ENCODE measurements around the gene MYBPC1.

The MYBPC1 gene

GRCh38 chr12:101686176-101686575 is 91.4 kb downstream of the MYBPC1 start:
- H3K9me3 ChIP-seq (ENCODE audit: control insufficient read depth, insufficient read depth, low read depth, low read length): no peaks in the 10 kb centered on the region
- CTCF ChIA-PET: interaction anchor here (0.7 kb wide), 1 partner anchor 19 kb away, joined by 3 read pairs; no protein-coding TSS in a partner anchor
- no peaks in the 10 kb centered on the region for H3K36me3 ChIP-seq (ENCODE audit: control insufficient read depth in 2 of 2, insufficient read depth in 1 of 2, low read length in 2 of 2)
- H3K4me1 ChIP-seq (ENCODE audit: control insufficient read depth, insufficient read depth, low read length): no peaks in the 10 kb centered on the region
- H3K27ac ChIP-seq (ENCODE audit: extremely low read depth, low read depth, low read length): no peak overlapping the region
- POLR2A ChIA-PET: no interaction called here
- TF ChIP-seq ZNF404 (tag by site-specific recombination; IDR thresholded peaks at IDR 0.05): no peak
- TF ChIP-seq ZNF426 (tag by site-specific recombination; IDR thresholded peaks at IDR 0.05): no peak
- TF ChIP-seq ZNF629 (tag by site-specific recombination; IDR thresholded peaks at IDR 0.05): no peak
- TF ChIP-seq MYNN (tag by site-specific recombination; IDR thresholded peaks at IDR 0.05; ENCODE audit: borderline replicate concordance): no peak
- TF ChIP-seq, protein P1, sequence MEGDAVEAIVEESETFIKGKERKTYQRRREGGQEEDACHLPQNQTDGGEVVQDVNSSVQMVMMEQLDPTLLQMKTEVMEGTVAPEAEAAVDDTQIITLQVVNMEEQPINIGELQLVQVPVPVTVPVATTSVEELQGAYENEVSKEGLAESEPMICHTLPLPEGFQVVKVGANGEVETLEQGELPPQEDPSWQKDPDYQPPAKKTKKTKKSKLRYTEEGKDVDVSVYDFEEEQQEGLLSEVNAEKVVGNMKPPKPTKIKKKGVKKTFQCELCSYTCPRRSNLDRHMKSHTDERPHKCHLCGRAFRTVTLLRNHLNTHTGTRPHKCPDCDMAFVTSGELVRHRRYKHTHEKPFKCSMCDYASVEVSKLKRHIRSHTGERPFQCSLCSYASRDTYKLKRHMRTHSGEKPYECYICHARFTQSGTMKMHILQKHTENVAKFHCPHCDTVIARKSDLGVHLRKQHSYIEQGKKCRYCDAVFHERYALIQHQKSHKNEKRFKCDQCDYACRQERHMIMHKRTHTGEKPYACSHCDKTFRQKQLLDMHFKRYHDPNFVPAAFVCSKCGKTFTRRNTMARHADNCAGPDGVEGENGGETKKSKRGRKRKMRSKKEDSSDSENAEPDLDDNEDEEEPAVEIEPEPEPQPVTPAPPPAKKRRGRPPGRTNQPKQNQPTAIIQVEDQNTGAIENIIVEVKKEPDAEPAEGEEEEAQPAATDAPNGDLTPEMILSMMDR (tag by site-specific recombination; IDR thresholded peaks at IDR 0.05): no peak
- TF ChIP-seq ZNF843 (tag by site-specific recombination; IDR thresholded peaks at IDR 0.05): no peak
- no peak for TF ChIP-seq ZNF423 (tag by site-specific recombination; IDR thresholded peaks at IDR 0.05)
- TF ChIP-seq ZNF114 (tag by site-specific recombination; IDR thresholded peaks at IDR 0.05): no peak
- TF ChIP-seq PATZ1 (tag by site-specific recombination; IDR thresholded peaks at IDR 0.05): no peak
- TF ChIP-seq, protein P2, sequence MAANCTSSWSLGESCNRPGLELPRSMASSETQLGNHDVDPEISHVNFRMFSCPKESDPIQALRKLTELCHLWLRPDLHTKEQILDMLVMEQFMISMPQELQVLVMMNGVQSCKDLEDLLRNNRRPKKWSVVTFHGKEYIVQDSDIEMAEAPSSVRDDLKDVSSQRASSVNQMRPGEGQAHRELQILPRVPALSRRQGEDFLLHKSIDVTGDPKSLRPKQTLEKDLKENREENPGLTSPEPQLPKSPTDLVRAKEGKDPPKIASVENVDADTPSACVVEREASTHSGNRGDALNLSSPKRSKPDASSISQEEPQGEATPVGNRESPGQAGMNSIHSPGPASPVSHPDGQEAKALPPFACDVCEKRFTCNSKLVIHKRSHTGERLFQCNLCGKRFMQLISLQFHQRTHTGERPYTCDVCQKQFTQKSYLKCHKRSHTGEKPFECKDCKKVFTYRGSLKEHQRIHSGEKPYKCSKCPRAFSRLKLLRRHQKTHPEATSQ (tag by site-specific recombination; IDR thresholded peaks at IDR 0.05): no peak
- no peak for TF ChIP-seq ZNF302 (tag by site-specific recombination; IDR thresholded peaks at IDR 0.05; ENCODE audit: low read depth)
- TF ChIP-seq ZBTB10 (tag by site-specific recombination; IDR thresholded peaks at IDR 0.05): no peak
- TF ChIP-seq ZSCAN16 (tag by site-specific recombination; IDR thresholded peaks at IDR 0.05): no peak
- TF ChIP-seq ZXDB (tag by site-specific recombination; IDR thresholded peaks at IDR 0.05): no peak
- no peak for TF ChIP-seq SP2 (tag by site-specific recombination; IDR thresholded peaks at IDR 0.05)
- TF ChIP-seq YY2 (tag by site-specific recombination; IDR thresholded peaks at IDR 0.05): no peak
- H3K4me3 ChIP-seq (ENCODE audit: low read depth, low read length): no peak overlapping the region

DNA sequence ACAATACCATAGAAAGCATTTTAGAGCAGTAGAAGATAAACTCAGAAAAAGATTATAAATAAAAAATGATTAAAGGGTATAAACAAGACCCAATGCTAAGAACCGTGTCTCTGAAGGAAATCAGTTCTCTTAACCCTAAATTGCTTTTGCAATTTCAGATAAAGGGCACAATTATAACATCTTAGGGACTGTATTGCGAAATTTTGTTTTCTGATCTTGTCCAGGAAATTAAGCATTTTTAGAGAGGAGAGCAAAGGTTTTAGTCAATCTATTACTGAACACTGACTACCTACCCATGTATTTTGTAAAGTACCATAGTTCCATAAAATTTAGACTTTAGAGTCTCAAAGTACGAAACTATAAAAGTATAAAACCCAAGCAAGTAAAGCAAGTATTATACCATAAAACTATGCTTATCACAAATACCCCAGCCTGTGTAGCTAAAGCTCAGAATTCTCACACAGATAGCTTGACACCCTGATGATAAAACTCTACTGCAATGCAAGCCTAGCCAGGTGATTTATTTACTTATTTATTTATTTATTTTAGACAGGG is 95.8 kb downstream of the MYBPC1 start:
- ChIA-PET CTCF (no interaction called here), POLR2A (no interaction called here)
- TF ChIP-seq ZNF211 (tag by site-specific recombination; IDR thresholded peaks at IDR 0.05; ENCODE audit: low read depth): no peak
- Histone ChIP-seq H3K4me1 (ENCODE audit: control insufficient read depth, insufficient read depth, low read length) (no peaks in the 10 kb centered on the region), H3K27ac (ENCODE audit: extremely low read depth, low read depth, low read length) (no peak overlapping the region), H3K9me3 (ENCODE audit: control insufficient read depth, insufficient read depth, low read depth, low read length) (no peaks in the 10 kb centered on the region), H3K36me3 (ENCODE audit: control insufficient read depth in 2 of 2, insufficient read depth in 1 of 2, low read length in 2 of 2) (no peaks in the 10 kb centered on the region), H3K4me3 (ENCODE audit: low read depth, low read length) (no peak overlapping the region)

Data from HEK293 (cell line).